K562 (cell line): ENCODE results near the gene DYNLT3. TPM values are rescaled to one million over a fixed set of nuclear protein-coding genes. Genes with fewer than 3 reads are reported as not detected.

ENCODE experiments used
- EP300 ChIP-seq: IDR thresholded peaks from 2 replicates; pipeline ENCODE4 v1.6.1; 2012; ENCODE audit warnings: low read length, improper control_type of control experiment
- FOXJ2 ChIP-seq: fragments of 200-800 bp; sonication (Bioruptor generic); IDR thresholded peaks from 2 replicates; pipeline ENCODE4 v1.6.1; 2016; ENCODE audit warnings: missing genetic modification characterization, missing compliant biosample characterization
- HEY1 ChIP-seq: fragments of 250-450 bp; sonication (Bioruptor Pico); IDR thresholded peaks from 2 replicates; pipeline ENCODE4 v1.5.0; 2020; ENCODE audit warnings: mild to moderate bottlenecking, moderate library complexity, borderline replicate concordance
- MCM7 ChIP-seq, 2 experiments: fragments of 450-650 bp; IDR thresholded peaks; 2 replicates each; pipeline ENCODE4 v1.6.1; 2016 to 2018
- POLR3A ChIP-seq: IDR thresholded peaks from 2 replicates; pipeline ENCODE4 v1.6.1; 2011; ENCODE audit warnings: borderline replicate concordance, mild to moderate bottlenecking, moderate library complexity; ENCODE audit not compliant: insufficient read length, insufficient read depth; ENCODE audit errors: extremely low read depth
- RFX1 ChIP-seq: fragments of 450-650 bp; IDR thresholded peaks from 2 replicates; pipeline ENCODE4 v1.6.1; 2016; ENCODE audit warnings: mild to moderate bottlenecking, moderate library complexity
- SREBF1 ChIP-seq: fragments of 150-350 bp; IDR thresholded peaks from 2 replicates; pipeline ENCODE4 v1.6.1; 2014; ENCODE audit warnings: antibody characterized with exemption, low read depth, low read length, borderline replicate concordance
- TAF1 ChIP-seq: IDR thresholded peaks from 2 replicates; pipeline ENCODE4 v1.6.1; 2011; ENCODE audit warnings: mild to moderate bottlenecking, low read length, moderate library complexity; ENCODE audit not compliant: insufficient read depth, control insufficient read depth, severe bottlenecking; ENCODE audit errors: extremely low read depth
- TBL1XR1 ChIP-seq, 2 experiments: IDR thresholded peaks; 2 replicates each; pipeline ENCODE4 v1.6.1; 2012; ENCODE audit warnings: improper control_type of control experiment in 2 of 2, low read length in 2 of 2, mild to moderate bottlenecking in 1 of 2
- TEAD2 ChIP-seq: fragments of 450-650 bp; IDR thresholded peaks from 2 replicates; pipeline ENCODE4 v1.6.1; 2016; ENCODE audit warnings: missing genetic modification characterization, control low read depth, missing compliant biosample characterization
- TRIM24 ChIP-seq, 2 experiments: fragments of 450-650 bp; IDR thresholded peaks; 2 replicates each; pipeline ENCODE4 v1.6.1; 2016
- ZKSCAN8 ChIP-seq: fragments of 200-800 bp; sonication (Bioruptor generic); IDR thresholded peaks from 2 replicates; pipeline ENCODE4 v1.6.1; 2016; ENCODE audit warnings: missing genetic modification characterization, missing compliant biosample characterization
- ZNF232 ChIP-seq: sonication (generic); formaldehyde crosslinking; IDR thresholded peaks from 2 replicates; pipeline ENCODE4 v1.8.0; 2022; ENCODE audit warnings: mild to moderate bottlenecking, missing genetic modification reagents
- polyA plus RNA-seq, 8 experiments: library from polyadenylated mRNA; depleted of rRNA in 4 of 8; stranded (reverse) in 5 of 8; unstranded in 3 of 8; fragments of >200 nt; fragmentation: Nextera tagmentation in 2 of 8; fragmentation: Illumina TruSeq in 1 of 8; extraction: Ambion mirVana in 2 of 8; extraction: Trizol in 1 of 8; gene quantifications; 2 replicates each; pipeline versions ENCODE4 v1.2.1 to v1.2.3, GENCODE V29; 2011 to 2014; ENCODE audit warnings: inconsistent platforms in 1 of 8, missing spikeins in 1 of 8
- total RNA-seq, 7 experiments: library from RNA; depleted of rRNA in 6 of 7; stranded (reverse); fragments of >200 nt in 6 of 7; fragmentation: Illumina TruSeq in 2 of 7; extraction: Trizol in 2 of 7; gene quantifications; 2 replicates each; pipeline versions ENCODE4 v1.2.1 to v1.2.3, GENCODE V29; 2011 to 2021; ENCODE audit warnings: low replicate concordance in 1 of 7
- TF ChIP-seq, protein P1 (sequence below): IDR thresholded peaks from 2 replicates; pipeline ENCODE4 v1.6.1; 2011; ENCODE audit not compliant: insufficient read length; ENCODE audit errors: extremely low read depth
- TF ChIP-seq, protein P2 (sequence below): fragments of 200-800 bp; sonication (Bioruptor generic); IDR thresholded peaks from 2 replicates; pipeline ENCODE4 v1.6.1; 2017; ENCODE audit warnings: missing genetic modification characterization, missing compliant biosample characterization
- TF ChIP-seq, protein P3 (sequence below): fragments of 450-650 bp; formaldehyde crosslinking; IDR thresholded peaks from 2 replicates; pipeline ENCODE4 v1.4.0; 2020; ENCODE audit warnings: mild to moderate bottlenecking, mixed read lengths

Gene DYNLT3
- total and polyA plus RNA-seq, 9 of the 15 experiments (the other 6 are each of a cell fraction or from before 2014, with no cell fraction given): 4.5 to 17.5 (median 8.3) TPM

DNA sequence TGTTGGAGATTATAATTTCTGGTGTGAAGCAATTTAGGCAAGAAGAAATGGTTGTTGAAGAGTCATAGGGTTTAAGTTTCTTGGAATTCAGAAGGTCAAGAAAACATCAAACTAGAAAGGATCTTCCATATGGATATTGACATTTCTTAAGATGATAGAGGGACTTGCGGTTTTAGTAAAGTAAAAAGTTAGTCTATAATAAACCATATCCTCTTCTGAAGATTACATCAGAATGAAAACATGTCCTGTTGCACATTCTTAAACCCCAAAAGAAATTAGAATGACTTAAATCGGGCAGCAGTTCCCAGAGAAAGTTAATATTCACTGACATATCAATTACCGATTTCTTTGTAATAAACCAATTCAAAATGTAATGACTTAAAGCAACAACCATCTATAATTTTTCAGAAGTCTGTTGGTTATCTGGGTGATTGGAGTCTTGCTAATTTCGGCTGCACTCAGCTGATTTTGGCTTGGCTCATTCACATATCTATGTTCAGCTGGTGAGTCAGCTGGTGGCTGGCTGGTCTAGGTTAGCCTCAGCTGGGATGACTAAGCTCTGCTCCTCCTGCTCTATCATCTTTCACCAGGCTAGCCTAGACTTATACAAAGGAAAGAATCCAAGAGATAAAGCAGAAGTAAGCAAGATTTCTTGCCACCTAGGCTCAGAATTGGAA, 24.4 kb upstream of the DYNLT3 start (continued):
- no peak for TF ChIP-seq ZKSCAN8 (CRISPR knock-in tag)
- TF ChIP-seq POLR3A: no peak
- TF ChIP-seq TRIM24 (IDR thresholded peaks at IDR 0.05): peak; percentile 85 to 90
- no peak for TF ChIP-seq RFX1
- TF ChIP-seq TEAD2 (tag): no peak
- TF ChIP-seq TBL1XR1 (IDR thresholded peaks at IDR 0.05; ENCODE audit: low read length in 2 of 2): no peak
- TF ChIP-seq FOXJ2 (tag): no peak
- no peak for TF ChIP-seq HEY1 (CRISPR knock-in tag)
- TF ChIP-seq, protein P1, sequence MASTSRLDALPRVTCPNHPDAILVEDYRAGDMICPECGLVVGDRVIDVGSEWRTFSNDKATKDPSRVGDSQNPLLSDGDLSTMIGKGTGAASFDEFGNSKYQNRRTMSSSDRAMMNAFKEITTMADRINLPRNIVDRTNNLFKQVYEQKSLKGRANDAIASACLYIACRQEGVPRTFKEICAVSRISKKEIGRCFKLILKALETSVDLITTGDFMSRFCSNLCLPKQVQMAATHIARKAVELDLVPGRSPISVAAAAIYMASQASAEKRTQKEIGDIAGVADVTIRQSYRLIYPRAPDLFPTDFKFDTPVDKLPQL: no peak
- no peak for TF ChIP-seq TAF1
- TF ChIP-seq ZNF232 (CRISPR knock-in tag): no peak
- TF ChIP-seq, protein P2, sequence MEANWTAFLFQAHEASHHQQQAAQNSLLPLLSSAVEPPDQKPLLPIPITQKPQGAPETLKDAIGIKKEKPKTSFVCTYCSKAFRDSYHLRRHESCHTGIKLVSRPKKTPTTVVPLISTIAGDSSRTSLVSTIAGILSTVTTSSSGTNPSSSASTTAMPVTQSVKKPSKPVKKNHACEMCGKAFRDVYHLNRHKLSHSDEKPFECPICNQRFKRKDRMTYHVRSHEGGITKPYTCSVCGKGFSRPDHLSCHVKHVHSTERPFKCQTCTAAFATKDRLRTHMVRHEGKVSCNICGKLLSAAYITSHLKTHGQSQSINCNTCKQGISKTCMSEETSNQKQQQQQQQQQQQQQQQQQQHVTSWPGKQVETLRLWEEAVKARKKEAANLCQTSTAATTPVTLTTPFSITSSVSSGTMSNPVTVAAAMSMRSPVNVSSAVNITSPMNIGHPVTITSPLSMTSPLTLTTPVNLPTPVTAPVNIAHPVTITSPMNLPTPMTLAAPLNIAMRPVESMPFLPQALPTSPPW (CRISPR knock-in tag): no peak
- TF ChIP-seq, protein P3, sequence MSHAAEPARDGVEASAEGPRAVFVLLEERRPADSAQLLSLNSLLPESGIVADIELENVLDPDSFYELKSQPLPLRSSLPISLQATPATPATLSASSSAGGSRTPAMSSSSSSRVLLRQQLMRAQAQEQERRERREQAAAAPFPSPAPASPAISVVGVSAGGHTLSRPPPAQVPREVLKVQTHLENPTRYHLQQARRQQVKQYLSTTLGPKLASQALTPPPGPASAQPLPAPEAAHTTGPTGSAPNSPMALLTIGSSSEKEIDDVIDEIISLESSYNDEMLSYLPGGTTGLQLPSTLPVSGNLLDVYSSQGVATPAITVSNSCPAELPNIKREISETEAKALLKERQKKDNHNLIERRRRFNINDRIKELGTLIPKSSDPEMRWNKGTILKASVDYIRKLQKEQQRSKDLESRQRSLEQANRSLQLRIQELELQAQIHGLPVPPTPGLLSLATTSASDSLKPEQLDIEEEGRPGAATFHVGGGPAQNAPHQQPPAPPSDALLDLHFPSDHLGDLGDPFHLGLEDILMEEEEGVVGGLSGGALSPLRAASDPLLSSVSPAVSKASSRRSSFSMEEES (CRISPR knock-in tag): no peak
- TF ChIP-seq EP300: peak; percentile 40; the same call in 1 of the 2 replicates
- no peak for TF ChIP-seq MCM7 (IDR thresholded peaks at IDR 0.05)
- TF ChIP-seq SREBF1: no peak
